K562 (cell line): Measurements from ENCODE around the gene RARRES2. TPM values are rescaled to one million over a fixed set of nuclear protein-coding genes. Genes with fewer than 3 reads are reported as not detected.

Source experiments
- BHLHE40 ChIP-seq: IDR thresholded peaks from 2 replicates; pipeline ENCODE4 v1.6.1; 2011; ENCODE audit warnings: low read length, improper control_type of control experiment
- BMI1 ChIP-seq: fragments of 150-350 bp; IDR thresholded peaks from 2 replicates; pipeline ENCODE4 v1.6.1; 2014; ENCODE audit warnings: low read length
- BRD4 ChIP-seq: fragments of 200-600 bp; sonication (generic); IDR thresholded peaks from 2 replicates; pipeline ENCODE4 v1.6.1; 2017; ENCODE audit warnings: inconsistent platforms
- BRD9 ChIP-seq: fragments of 450-650 bp; IDR thresholded peaks from 2 replicates; pipeline ENCODE4 v1.6.1; 2018; ENCODE audit warnings: low read depth; ENCODE audit not compliant: partially characterized antibody
- CBX3 ChIP-seq, 2 experiments: IDR thresholded peaks; 1 replicate in 1 of 2; 2 replicates in 1 of 2; pipeline ENCODE4 v1.6.1; 2012; ENCODE audit warnings: inconsistent platforms in 2 of 2, low read length in 2 of 2, borderline replicate concordance in 1 of 2, control low read depth in 1 of 2
- CHD1 ChIP-seq: fragments of 200-600 bp; sonication (generic); IDR thresholded peaks from one replicate; pipeline ENCODE4 v1.6.1; 2012; ENCODE audit warnings: mild to moderate bottlenecking, moderate library complexity, low read length, inconsistent platforms
- DMBX1 ChIP-seq: fragments of 250-450 bp; sonication (Bioruptor Pico); IDR thresholded peaks from 2 replicates; pipeline ENCODE4 v1.8.0; 2022; ENCODE audit warnings: inconsistent platforms, mild to moderate bottlenecking, moderate library complexity, borderline replicate concordance
- FOS ChIP-seq: IDR thresholded peaks from 3 replicates; pipeline ENCODE4 v1.6.1; 2011; ENCODE audit not compliant: insufficient read length; ENCODE audit errors: extremely low read depth
- FOXA3 ChIP-seq, 2 experiments: fragments of 450-650 bp in 1 of 2; sonication (generic) in 1 of 2; formaldehyde crosslinking; IDR thresholded peaks in 1 of 2; conservative IDR thresholded peaks in 1 of 2; 2 replicates each; pipeline versions ENCODE4 v1.4.0 to v1.8.0; 2020 to 2022; ENCODE audit warnings: mild to moderate bottlenecking in 2 of 2, missing genetic modification reagents in 1 of 2
- HDAC6 ChIP-seq: IDR thresholded peaks from 2 replicates; pipeline ENCODE4 v1.6.1; 2012; ENCODE audit warnings: low read depth, mild to moderate bottlenecking, control low read depth, inconsistent platforms, low read length, moderate library complexity
- HES1 ChIP-seq: fragments of 450-650 bp; IDR thresholded peaks from 2 replicates; pipeline ENCODE4 v1.6.1; 2016; ENCODE audit warnings: low read depth, mild to moderate bottlenecking, moderate library complexity
- JUN ChIP-seq, 2 experiments: sonication (generic) in 1 of 2; formaldehyde crosslinking in 1 of 2; IDR thresholded peaks; 2 replicates each; pipeline versions ENCODE4 v1.6.1 to v1.8.0; 2012 to 2022; ENCODE audit warnings: borderline replicate concordance in 2 of 2, mild to moderate bottlenecking in 2 of 2, improper control_type of control experiment in 1 of 2, low read depth in 1 of 2, low read length in 1 of 2, missing genetic modification reagents in 1 of 2
- MAFG ChIP-seq: fragments of 450-650 bp; conservative IDR thresholded peaks from 2 replicates; pipeline ENCODE4 v1.6.1; 2016; ENCODE audit warnings: missing genetic modification characterization, missing compliant biosample characterization
- MCM2 ChIP-seq: fragments of 450-650 bp; IDR thresholded peaks from 2 replicates; pipeline ENCODE4 v1.6.1; 2017; ENCODE audit warnings: low read depth, mild to moderate bottlenecking
- NCOA1 ChIP-seq: fragments of 450-650 bp; IDR thresholded peaks from 2 replicates; pipeline ENCODE4 v1.6.1; 2016; ENCODE audit warnings: low read depth
- NR0B1 ChIP-seq: fragments of 450-650 bp; IDR thresholded peaks from one replicate; pipeline ENCODE4 v1.6.1; 2018; ENCODE audit warnings: mild to moderate bottlenecking, moderate library complexity; ENCODE audit not compliant: partially characterized antibody
- RBM17 ChIP-seq: fragments of 200-400 bp; formaldehyde crosslinking; IDR thresholded peaks from 2 replicates; pipeline ENCODE4 v1.6.1; 2017; ENCODE audit warnings: low read depth, mild to moderate bottlenecking, low read length, borderline replicate concordance
- SNIP1 ChIP-seq: fragments of 450-650 bp; IDR thresholded peaks from 2 replicates; pipeline ENCODE4 v1.7.1; 2017; ENCODE audit warnings: low read depth, mild to moderate bottlenecking
- STAT6 ChIP-seq: sonication (generic); formaldehyde crosslinking; IDR thresholded peaks from 2 replicates; pipeline ENCODE4 v1.8.1; 2023; ENCODE audit warnings: mild to moderate bottlenecking, missing genetic modification reagents
- TAF15 ChIP-seq: fragments of 200-400 bp; formaldehyde crosslinking; IDR thresholded peaks from 2 replicates; pipeline ENCODE4 v1.6.1; 2017; ENCODE audit warnings: mild to moderate bottlenecking, low read depth, low read length, moderate library complexity
- TCFL5 ChIP-seq: fragments of 250-450 bp; sonication (Bioruptor Pico); conservative IDR thresholded peaks from 2 replicates; pipeline ENCODE4 v1.6.1; 2021; ENCODE audit warnings: mild to moderate bottlenecking, moderate library complexity, matching md5 sums
- ZFP1 ChIP-seq: fragments of 450-650 bp; formaldehyde crosslinking; IDR thresholded peaks from 2 replicates; pipeline ENCODE4 v1.4.0; 2020; ENCODE audit warnings: mild to moderate bottlenecking, mixed read lengths
- ZNF124 ChIP-seq: sonication (generic); formaldehyde crosslinking; IDR thresholded peaks from 2 replicates; pipeline ENCODE4 v1.8.1; 2022; ENCODE audit warnings: missing genetic modification reagents
- ZNF134 ChIP-seq: fragments of 250-450 bp; sonication (Bioruptor Pico); conservative IDR thresholded peaks from 2 replicates; pipeline ENCODE4 v1.4.0; 2020
- ZNF212 ChIP-seq: fragments of 450-650 bp; formaldehyde crosslinking; IDR thresholded peaks from 2 replicates; pipeline ENCODE4 v1.4.0; 2020; ENCODE audit warnings: mild to moderate bottlenecking
- polyA plus RNA-seq, 8 experiments: library from polyadenylated mRNA; depleted of rRNA in 4 of 8; stranded (reverse) in 5 of 8; unstranded in 3 of 8; fragments of >200 nt; fragmentation: Nextera tagmentation in 2 of 8; fragmentation: Illumina TruSeq in 1 of 8; extraction: Ambion mirVana in 2 of 8; extraction: Trizol in 1 of 8; gene quantifications; 2 replicates each; pipeline versions ENCODE4 v1.2.1 to v1.2.3, GENCODE V29; 2011 to 2014; ENCODE audit warnings: inconsistent platforms in 1 of 8, missing spikeins in 1 of 8
- total RNA-seq, 7 experiments: library from RNA; depleted of rRNA in 6 of 7; stranded (reverse); fragments of >200 nt in 6 of 7; fragmentation: Illumina TruSeq in 2 of 7; extraction: Trizol in 2 of 7; gene quantifications; 2 replicates each; pipeline versions ENCODE4 v1.2.1 to v1.2.3, GENCODE V29; 2011 to 2021; ENCODE audit warnings: low replicate concordance in 1 of 7
- TF ChIP-seq, protein P1 (sequence below): fragments of 250-450 bp; sonication (Bioruptor Pico); IDR thresholded peaks from 2 replicates; pipeline ENCODE4 v1.8.0; 2021; ENCODE audit warnings: borderline replicate concordance, mild to moderate bottlenecking, moderate library complexity; ENCODE audit not compliant: poor library complexity, severe bottlenecking

The RARRES2 gene
- total and polyA plus RNA-seq, 9 of the 15 experiments (the other 6 are each of a cell fraction or from before 2014, with no cell fraction given), result 0.11 to 1.7 (median 0.23) TPM; not detected in 6

DNA sequence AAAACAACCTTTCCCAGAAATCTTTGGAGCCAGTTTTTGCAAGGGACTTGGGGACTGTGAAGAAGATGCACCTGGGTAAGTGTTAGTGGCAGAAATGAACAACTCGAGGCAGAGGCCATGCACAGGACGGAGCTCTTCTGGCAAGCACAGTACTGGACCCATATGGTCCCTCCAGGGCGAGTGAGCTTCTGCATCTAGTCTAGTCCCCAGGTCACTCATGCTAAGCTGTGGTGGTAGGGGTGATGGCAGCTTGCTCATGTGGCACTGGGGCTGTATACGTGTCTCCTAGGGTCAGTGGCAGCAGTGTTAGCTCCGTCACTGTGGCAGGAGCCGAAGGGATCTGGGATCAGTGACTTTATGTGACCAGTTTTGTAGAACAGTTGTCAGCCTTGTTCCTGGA lies 27.6 kb downstream of the RARRES2 start (continued):
- no peak for TF ChIP-seq NR0B1
- TF ChIP-seq NCOA1, result no peak
- TF ChIP-seq MCM2, result no peak
- TF ChIP-seq MAFG (tag), result no peak
- no peak for TF ChIP-seq HES1
- TF ChIP-seq HDAC6, result peak; percentile 17; the same call in 1 of the 2 replicates
- TF ChIP-seq TAF15, result no peak
- no peak for TF ChIP-seq ZNF124 (CRISPR knock-in tag)
- no peak for TF ChIP-seq STAT6 (CRISPR knock-in tag)
- no peak for TF ChIP-seq ZNF134 (CRISPR knock-in tag)
- no peak for TF ChIP-seq RBM17
- no peak for TF ChIP-seq BRD4
- TF ChIP-seq JUN (IDR thresholded peaks at IDR 0.05; ENCODE audit: borderline replicate concordance, low read depth, low read length), result no peak
- no peak for TF ChIP-seq JUN (CRISPR knock-in tag; IDR thresholded peaks at IDR 0.05; ENCODE audit: borderline replicate concordance)
- TF ChIP-seq, protein P1, sequence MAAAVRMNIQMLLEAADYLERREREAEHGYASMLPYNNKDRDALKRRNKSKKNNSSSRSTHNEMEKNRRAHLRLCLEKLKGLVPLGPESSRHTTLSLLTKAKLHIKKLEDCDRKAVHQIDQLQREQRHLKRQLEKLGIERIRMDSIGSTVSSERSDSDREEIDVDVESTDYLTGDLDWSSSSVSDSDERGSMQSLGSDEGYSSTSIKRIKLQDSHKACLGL (CRISPR knock-in tag), result no peak
- no peak for TF ChIP-seq SNIP1
- TF ChIP-seq ZFP1 (CRISPR knock-in tag), result peak; percentile 36; the same call in 1 of the 2 replicates
- TF ChIP-seq BMI1, result no peak
- TF ChIP-seq FOXA3 (CRISPR knock-in tag; conservative IDR thresholded peaks at IDR 0.05 in 1 of 2, IDR thresholded peaks at IDR 0.05 in 1 of 2), result no peak
- TF ChIP-seq DMBX1 (CRISPR knock-in tag), result no peak
- TF ChIP-seq CHD1, result no peak
- no peak for TF ChIP-seq TCFL5
- TF ChIP-seq FOS, result no peak
- no peak for TF ChIP-seq CBX3 (IDR thresholded peaks at IDR 0.05; ENCODE audit: borderline replicate concordance in 1 of 2, low read length in 2 of 2)
- TF ChIP-seq BHLHE40, result no peak
- TF ChIP-seq BRD9, result no peak
- TF ChIP-seq ZNF212 (CRISPR knock-in tag), result no peak
